C1 segment of cervical spinal cord (tissue), 14 donors: ENCODE results near the gene KLHL22.

Source experiments
- DNase-seq, 14 donors: peaks; one replicate each; lab custom pipeline; 2025; lab: John Stamatoyannopoulos, UW

The KLHL22 gene

GRCh38 chr22:20524004-20524481 is 28.4 kb upstream of the KLHL22 start:
- DNase-seq: no peak

GRCh38 chr22:20523086-20523983 is 27.7 kb upstream of the KLHL22 start:
- DNase-seq: no peak

- no peak for DNase-seq
These were observed 26.8 kb upstream of the KLHL22 start for GRCh38 chr22:20522134-20523004.

GRCh38 chr22:20520093-20520511 is 24.5 kb upstream of the KLHL22 start:
- peak in 2 of 14 donors; percentile 16 to 41 for DNase-seq

- no peak for DNase-seq
These were observed 24.0 kb upstream of the KLHL22 start for GRCh38 chr22:20519558-20519957.

- DNase-seq: no peak
These were observed 22.4 kb upstream of the KLHL22 start for GRCh38 chr22:20517841-20518592.

GRCh38 chr22:20517422-20517821 is 21.8 kb upstream of the KLHL22 start:
- no peak for DNase-seq

- no peak for DNase-seq
These were observed 20.8 kb upstream of the KLHL22 start for GRCh38 chr22:20516399-20516798.

GRCh38 chr22:20514658-20515406 is 19.2 kb upstream of the KLHL22 start:
- no peak for DNase-seq

- no peak for DNase-seq
These were observed 16.1 kb upstream of the KLHL22 start for GRCh38 chr22:20511578-20512229.

GRCh38 chr22:20510811-20511577 is 15.4 kb upstream of the KLHL22 start:
- no peak for DNase-seq

GRCh38 chr22:20509344-20510047 is 13.9 kb upstream of the KLHL22 start:
- DNase-seq: peak in 8 of 14 donors; percentile 21 to 77 (median 31)

- DNase-seq: no peak
These were observed 13.2 kb upstream of the KLHL22 start for GRCh38 chr22:20508815-20509271.

- peak in 1 of 14 donors; percentile 36 for DNase-seq
These were observed 12.6 kb upstream of the KLHL22 start for GRCh38 chr22:20508067-20508755.

- peak; percentile 41 to 90 (median 85) for DNase-seq
These were observed 11.9 kb upstream of the KLHL22 start, which contains the start of gene MED15 for GRCh38 chr22:20507253-20508066. MED15 (plus strand) TSS chr22:20507610; CDS start chr22:20507679, 69 bp downstream.

GRCh38 chr22:20506543-20507252 is 11.1 kb upstream of the KLHL22 start:
- no peak for DNase-seq
